ENCODE data around the gene ZMYND12.

ZMYND12 gene

DNA sequence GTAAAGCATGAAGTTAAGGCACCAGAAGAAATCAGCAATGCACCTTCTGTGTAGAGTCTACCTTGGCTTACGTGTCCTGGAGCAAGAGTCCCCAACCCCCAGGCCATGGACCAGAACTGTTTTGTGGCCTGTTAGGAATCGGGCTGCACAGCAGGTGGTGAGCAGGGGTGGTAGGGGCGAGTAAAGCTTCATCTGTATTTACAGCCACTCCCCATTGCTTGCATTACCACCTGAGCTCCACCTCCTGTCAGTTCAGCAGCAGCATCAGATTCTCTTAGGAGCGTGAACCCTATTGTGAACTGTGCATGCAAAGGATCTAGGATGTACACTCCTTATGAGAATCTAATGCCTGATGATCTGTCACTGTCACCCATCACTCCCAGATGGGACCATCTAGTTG, 21.5 kb downstream of the ZMYND12 start:
- H3K36me3 ChIP-seq (replicated peaks): no peaks in the 10 kb centered on the region
- DNase-seq: no peak
- TF ChIP-seq, protein P1, sequence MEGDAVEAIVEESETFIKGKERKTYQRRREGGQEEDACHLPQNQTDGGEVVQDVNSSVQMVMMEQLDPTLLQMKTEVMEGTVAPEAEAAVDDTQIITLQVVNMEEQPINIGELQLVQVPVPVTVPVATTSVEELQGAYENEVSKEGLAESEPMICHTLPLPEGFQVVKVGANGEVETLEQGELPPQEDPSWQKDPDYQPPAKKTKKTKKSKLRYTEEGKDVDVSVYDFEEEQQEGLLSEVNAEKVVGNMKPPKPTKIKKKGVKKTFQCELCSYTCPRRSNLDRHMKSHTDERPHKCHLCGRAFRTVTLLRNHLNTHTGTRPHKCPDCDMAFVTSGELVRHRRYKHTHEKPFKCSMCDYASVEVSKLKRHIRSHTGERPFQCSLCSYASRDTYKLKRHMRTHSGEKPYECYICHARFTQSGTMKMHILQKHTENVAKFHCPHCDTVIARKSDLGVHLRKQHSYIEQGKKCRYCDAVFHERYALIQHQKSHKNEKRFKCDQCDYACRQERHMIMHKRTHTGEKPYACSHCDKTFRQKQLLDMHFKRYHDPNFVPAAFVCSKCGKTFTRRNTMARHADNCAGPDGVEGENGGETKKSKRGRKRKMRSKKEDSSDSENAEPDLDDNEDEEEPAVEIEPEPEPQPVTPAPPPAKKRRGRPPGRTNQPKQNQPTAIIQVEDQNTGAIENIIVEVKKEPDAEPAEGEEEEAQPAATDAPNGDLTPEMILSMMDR (IDR thresholded peaks at IDR 0.05; ENCODE audit: low read depth, low read length, missing control alignments): no peak
- H3K27ac ChIP-seq: no peak overlapping the region
- no peak overlapping the region for H3K4me3 ChIP-seq (ENCODE audit: low read depth, low read length)
- in situ Hi-C loops (cut with HindIII; ENCODE audit: low pct_ligation_motif_present, low sequenced_read_pairs): no loop called here
- H3K27me3 ChIP-seq (replicated peaks): no peaks in the 10 kb centered on the region

DNA sequence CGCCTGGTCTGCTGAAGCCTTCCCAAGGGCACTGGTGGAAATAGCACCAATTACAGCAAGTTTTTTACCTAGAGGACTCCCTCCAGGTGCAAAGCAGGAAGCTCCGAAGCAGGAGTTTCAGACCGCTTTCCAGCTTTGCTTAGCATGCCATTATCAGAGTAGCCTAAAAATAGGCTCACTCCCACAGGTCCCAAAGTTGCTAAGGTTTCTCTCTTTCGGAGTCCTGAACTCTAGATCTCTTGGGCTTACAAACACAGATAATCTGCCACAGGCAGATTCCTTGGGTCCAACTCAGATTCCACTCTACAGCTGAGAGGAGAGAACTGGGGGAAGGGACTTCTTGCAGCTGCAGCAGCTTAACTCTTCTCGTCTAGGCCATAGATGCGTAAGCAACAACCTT, 22.5 kb downstream of the ZMYND12 start:
- no peak overlapping the region for H3K4me3 ChIP-seq (ENCODE audit: low read depth, low read length)
- H3K27ac ChIP-seq: no peak overlapping the region
- TF ChIP-seq, protein P1 (IDR thresholded peaks at IDR 0.05; ENCODE audit: low read depth, low read length, missing control alignments): no peak
- no peaks in the 10 kb centered on the region for H3K36me3 ChIP-seq (replicated peaks)
- no peaks in the 10 kb centered on the region for H3K27me3 ChIP-seq (replicated peaks)
- no peak for DNase-seq
- in situ Hi-C loops (cut with HindIII; ENCODE audit: low pct_ligation_motif_present, low sequenced_read_pairs): no loop called here

DNA sequence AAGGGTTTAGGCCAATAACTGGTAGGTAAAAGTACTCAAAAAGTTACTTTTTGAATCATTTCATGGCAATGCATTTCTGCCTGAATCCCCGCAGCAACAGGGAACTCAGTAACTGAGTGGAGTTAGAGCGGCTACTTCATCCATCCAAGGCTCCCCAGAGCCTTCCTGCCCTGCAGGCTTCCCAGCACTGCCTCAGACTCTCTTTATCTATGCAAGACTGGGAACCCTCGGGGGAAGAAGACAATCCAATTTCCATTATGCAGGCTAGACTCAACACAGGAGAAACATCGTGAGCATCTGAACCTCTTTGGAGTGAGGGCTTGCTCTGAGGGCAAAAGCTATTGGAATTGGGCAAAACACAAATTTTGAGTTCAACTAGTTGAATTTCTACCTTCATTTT, 23.1 kb downstream of the ZMYND12 start:
- in situ Hi-C loops (cut with HindIII; ENCODE audit: low pct_ligation_motif_present, low sequenced_read_pairs): no loop called here
- TF ChIP-seq, protein P1 (IDR thresholded peaks at IDR 0.05; ENCODE audit: low read depth, low read length, missing control alignments): no peak
- Histone ChIP-seq H3K27me3 (replicated peaks) (no peaks in the 10 kb centered on the region), H3K36me3 (replicated peaks) (no peaks in the 10 kb centered on the region), H3K4me3 (ENCODE audit: low read depth, low read length) (no peak overlapping the region), H3K27ac (no peak overlapping the region)
- no peak for DNase-seq

DNA sequence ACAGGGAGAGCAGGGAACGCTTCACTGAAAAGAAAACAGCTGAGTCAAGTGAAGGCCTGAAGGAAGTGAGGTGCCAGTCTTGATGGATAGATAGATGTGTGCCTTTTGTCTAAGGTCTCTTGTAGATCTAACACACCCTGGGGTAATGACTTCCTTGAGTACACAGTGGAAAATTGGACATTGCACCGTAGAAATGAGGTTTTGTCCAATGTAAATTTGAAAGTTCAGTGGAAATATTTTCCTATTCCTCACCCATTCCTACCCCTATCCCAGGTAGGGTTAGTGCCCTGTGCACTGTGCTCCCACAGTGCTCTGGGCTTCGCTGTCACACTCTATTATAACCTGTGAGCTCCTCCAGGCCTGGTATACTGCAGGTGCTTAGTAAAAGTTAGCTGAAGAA, 24.3 kb downstream of the ZMYND12 start:
- DNase-seq: no peak
- no peaks in the 10 kb centered on the region for H3K27me3 ChIP-seq (replicated peaks)
- H3K27ac ChIP-seq: no peak overlapping the region
- TF ChIP-seq, protein P1 (IDR thresholded peaks at IDR 0.05; ENCODE audit: low read depth, low read length, missing control alignments): no peak
- in situ Hi-C loops (cut with HindIII; ENCODE audit: low pct_ligation_motif_present, low sequenced_read_pairs): no loop called here
- no peaks in the 10 kb centered on the region for H3K36me3 ChIP-seq (replicated peaks)
- no peak overlapping the region for H3K4me3 ChIP-seq (ENCODE audit: low read depth, low read length)

DNA sequence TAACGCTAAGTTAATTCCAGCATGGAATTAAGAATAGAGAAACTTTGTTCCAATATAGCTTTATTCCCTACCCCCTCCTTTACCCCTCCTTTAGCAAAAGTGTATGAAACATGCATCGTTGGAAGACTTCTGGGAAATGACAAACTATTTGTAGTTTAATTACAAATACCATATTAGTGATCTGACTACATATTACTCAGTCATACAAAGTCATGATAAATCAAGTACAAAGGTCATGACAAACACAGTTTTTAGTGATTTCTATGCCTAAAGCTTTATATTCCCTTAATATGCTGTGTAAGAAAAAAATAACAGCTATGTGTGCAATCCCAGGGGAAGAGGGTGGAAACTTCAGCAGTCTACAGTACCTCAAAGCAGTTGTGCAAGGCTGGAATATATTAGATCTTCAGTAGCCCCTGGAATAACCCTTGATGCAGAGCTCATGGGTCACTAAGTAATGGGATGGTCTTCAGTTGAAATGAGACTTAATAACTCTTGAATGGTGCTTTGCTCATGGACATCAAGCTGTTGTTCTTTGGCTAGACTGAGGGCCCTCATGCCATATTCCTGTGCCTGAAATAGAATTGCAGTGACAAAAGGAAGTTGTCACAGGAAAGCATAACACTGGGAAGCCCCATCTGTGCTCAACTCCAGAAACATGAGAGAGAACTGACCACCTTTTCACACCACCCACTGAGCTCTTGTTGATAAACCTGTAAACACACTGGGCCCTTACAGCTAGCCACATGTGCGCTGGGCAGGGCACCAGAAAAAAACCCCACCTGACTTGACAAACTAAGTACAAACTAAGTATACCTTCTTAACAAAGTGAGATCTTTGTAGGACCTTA, 25.3 kb downstream of the ZMYND12 start:
- TF ChIP-seq, protein P1 (IDR thresholded peaks at IDR 0.05; ENCODE audit: low read depth, low read length, missing control alignments): no peak
- in situ Hi-C loops (cut with HindIII; ENCODE audit: low pct_ligation_motif_present, low sequenced_read_pairs): no loop called here
- H3K27me3 ChIP-seq (replicated peaks): no peaks in the 10 kb centered on the region
- H3K36me3 ChIP-seq (replicated peaks): no peaks in the 10 kb centered on the region
- H3K27ac ChIP-seq: no peak overlapping the region
- no peak for DNase-seq
- no peak overlapping the region for H3K4me3 ChIP-seq (ENCODE audit: low read depth, low read length)

DNA sequence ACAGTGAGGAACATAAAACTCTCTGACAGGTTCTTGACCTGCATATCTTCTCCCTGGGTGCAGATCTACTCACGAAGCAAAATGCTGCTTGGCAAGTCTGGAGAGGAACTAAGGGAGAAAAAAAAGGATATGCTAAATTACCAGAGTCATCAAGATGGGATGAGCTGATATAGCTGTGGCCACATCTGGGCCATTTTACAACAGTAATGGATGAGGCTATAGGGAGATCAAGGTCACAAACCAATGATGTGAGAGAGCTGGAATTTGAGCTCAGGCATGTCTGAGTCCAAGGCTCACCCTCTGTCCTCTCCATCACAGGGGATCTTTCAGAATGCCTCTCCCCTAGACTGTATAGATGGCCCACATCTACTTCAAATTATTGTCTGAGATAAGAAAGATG, 26.2 kb downstream of the ZMYND12 start:
- no peak for DNase-seq
- in situ Hi-C loops (cut with HindIII; ENCODE audit: low pct_ligation_motif_present, low sequenced_read_pairs): no loop called here

More for the DNA sequence above, 26.2 kb downstream of the ZMYND12 start:
- TF ChIP-seq, protein P1 (IDR thresholded peaks at IDR 0.05; ENCODE audit: low read depth, low read length, missing control alignments): no peak
- H3K36me3 ChIP-seq (replicated peaks): no peaks in the 10 kb centered on the region
- H3K27me3 ChIP-seq (replicated peaks): no peaks in the 10 kb centered on the region
- H3K4me3 ChIP-seq (ENCODE audit: low read depth, low read length): no peak overlapping the region
- H3K27ac ChIP-seq: no peak overlapping the region
